IPS DF 6.9 (cell line): ENCODE measurements around the gene ANKS1B.

Experiments used
- DNase-seq: peaks from one replicate; pipeline ENCODE4 v3.0.0-alpha.2; 2013; ENCODE audit warnings: low read depth, low spot score
- H3K27ac ChIP-seq: one replicate; pipeline ENCODE4 v1.5.1; 2013; ENCODE audit warnings: low read length, control low read depth
- H3K27me3 ChIP-seq: 2 replicates; pipeline ENCODE4 v1.6.1; 2013; ENCODE audit warnings: mild to moderate bottlenecking, low read length; ENCODE audit not compliant: control insufficient read depth, insufficient read depth
- H3K36me3 ChIP-seq: 2 replicates; pipeline ENCODE4 v1.6.1; 2013; ENCODE audit warnings: low read length; ENCODE audit not compliant: control insufficient read depth, insufficient read depth
- H3K4me1 ChIP-seq: 2 replicates; pipeline ENCODE4 v1.6.1; 2013; ENCODE audit warnings: low read length; ENCODE audit not compliant: control insufficient read depth, insufficient read depth
- H3K4me3 ChIP-seq: 2 replicates; pipeline ENCODE4 v1.5.1; 2013; ENCODE audit warnings: mild to moderate bottlenecking, low read length
- H3K9me3 ChIP-seq: 2 replicates; pipeline ENCODE4 v1.6.1; 2013; ENCODE audit warnings: low read length, inconsistent platforms; ENCODE audit not compliant: control insufficient read depth, insufficient read depth
- WGBS: extraction: QIAGEN DNeasy Blood & Tissue Kit; methylation state at CpG from one replicate; pipeline ENCODE4 v1.1.7; 2013; ENCODE audit warnings: mixed read lengths, missing lambda C conversion rate; ENCODE audit not compliant: insufficient read length, insufficient coverage; 5-methylcytosine and 5-hydroxymethylcytosine counted together

Gene ANKS1B

GRCh38 chr12:98721204-98721702, 1263.5 kb downstream of the ANKS1B start:
- no peaks in the 10 kb centered on the region for H3K36me3 ChIP-seq
- H3K27ac ChIP-seq, result no peak overlapping the region
- no CpG with 5 or more reads among the region's 2 CpGs for WGBS
- no peaks in the 10 kb centered on the region for H3K4me1 ChIP-seq
- no peaks in the 10 kb centered on the region for H3K27me3 ChIP-seq
- H3K4me3 ChIP-seq, result no peak overlapping the region
- no peaks in the 10 kb centered on the region for H3K9me3 ChIP-seq
- DNase-seq, result no peak

GRCh38 chr12:98719515-98720504, 1264.9 kb downstream of the ANKS1B start:
- DNase-seq, result no peak
- WGBS, result 100% methylated on average over 2 of the region's 6 CpGs

DNA sequence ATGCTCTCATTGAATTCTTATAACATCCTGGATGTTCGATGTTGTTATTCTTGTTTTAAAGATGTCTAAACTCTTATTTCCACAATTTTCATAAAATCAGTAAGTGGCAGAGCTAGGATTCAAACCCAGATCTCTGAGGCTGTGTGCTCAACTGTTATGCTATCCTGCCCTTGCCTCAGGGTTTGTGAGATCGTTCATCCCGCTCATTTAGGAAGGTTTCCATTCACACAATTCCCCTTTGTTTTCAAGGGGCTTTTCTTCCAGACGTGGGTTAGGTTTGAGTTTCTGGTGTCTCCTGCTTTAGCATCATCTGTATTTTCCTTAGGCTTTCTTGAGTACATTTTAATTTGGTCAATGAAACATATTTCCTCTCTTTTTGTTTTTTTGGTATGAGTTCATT, 1270.3 kb downstream of the ANKS1B start:
- no CpG with 5 or more reads among the region's 4 CpGs for WGBS
- H3K27me3 ChIP-seq, result no peaks in the 10 kb centered on the region
- H3K4me1 ChIP-seq, result no peaks in the 10 kb centered on the region
- H3K36me3 ChIP-seq, result no peaks in the 10 kb centered on the region
- no peak for DNase-seq
- no peak overlapping the region for H3K4me3 ChIP-seq
- H3K27ac ChIP-seq, result no peak overlapping the region
- H3K9me3 ChIP-seq, result no peaks in the 10 kb centered on the region

More at GRCh38 chr12:98719515-98720504, 1264.9 kb downstream of the ANKS1B start:
- H3K9me3 ChIP-seq, result no peaks in the 10 kb centered on the region
- H3K27ac ChIP-seq, result no peak overlapping the region
- no peak overlapping the region for H3K4me3 ChIP-seq
- no peaks in the 10 kb centered on the region for H3K4me1 ChIP-seq
- H3K36me3 ChIP-seq, result no peaks in the 10 kb centered on the region
- no peaks in the 10 kb centered on the region for H3K27me3 ChIP-seq

DNA sequence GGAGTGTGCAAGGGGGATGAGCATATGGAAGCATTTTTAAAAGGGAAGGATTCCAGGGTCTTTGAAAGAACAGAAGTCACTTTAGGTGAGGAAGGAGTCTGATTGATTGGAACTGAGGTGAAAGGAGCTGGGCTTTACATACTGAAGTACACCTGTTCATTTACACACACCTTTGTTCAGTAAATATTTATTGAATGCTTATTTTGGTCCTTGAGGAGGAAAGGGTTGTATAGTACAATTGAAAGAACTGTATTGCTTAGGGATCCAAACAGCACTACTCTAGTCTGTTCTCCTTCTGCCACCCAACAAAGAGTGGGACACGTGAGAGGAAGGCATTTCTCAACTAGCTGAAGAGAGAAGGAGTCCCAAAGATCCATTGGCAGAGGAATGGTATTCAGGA, 1275.7 kb downstream of the ANKS1B start:
- no peaks in the 10 kb centered on the region for H3K9me3 ChIP-seq
- H3K4me3 ChIP-seq, result no peak overlapping the region
- WGBS, result no CpG with 5 or more reads among the region's 1 CpG
- H3K27ac ChIP-seq, result no peak overlapping the region
- no peaks in the 10 kb centered on the region for H3K27me3 ChIP-seq
- no peaks in the 10 kb centered on the region for H3K4me1 ChIP-seq
- DNase-seq, result no peak
- H3K36me3 ChIP-seq, result no peaks in the 10 kb centered on the region

DNA sequence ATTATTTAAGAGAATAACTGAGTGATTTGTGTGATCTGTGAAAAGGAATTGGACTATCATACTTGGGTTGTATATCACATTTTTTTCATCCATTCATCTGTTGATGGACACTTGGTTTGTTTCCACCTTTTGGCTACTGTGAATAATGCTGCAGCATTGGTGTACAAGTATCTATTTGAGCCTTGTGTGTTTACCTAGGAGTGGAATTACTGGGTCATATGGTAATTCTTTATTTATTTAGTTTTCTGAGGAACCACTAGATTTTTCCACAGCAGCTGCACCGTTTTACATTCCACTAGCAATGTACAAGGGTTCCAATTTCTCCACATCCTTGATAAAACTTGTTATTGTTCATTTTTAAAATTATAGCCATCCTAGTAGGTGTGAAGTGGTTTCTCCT, 1283.6 kb downstream of the ANKS1B start:
- H3K27me3 ChIP-seq, result no peaks in the 10 kb centered on the region
- no peak overlapping the region for H3K4me3 ChIP-seq
- WGBS, result no CpG with 5 or more reads among the region's 1 CpG
- no peaks in the 10 kb centered on the region for H3K36me3 ChIP-seq
- H3K9me3 ChIP-seq, result no peaks in the 10 kb centered on the region
- no peak for DNase-seq
- no peaks in the 10 kb centered on the region for H3K4me1 ChIP-seq
- no peak overlapping the region for H3K27ac ChIP-seq

DNA sequence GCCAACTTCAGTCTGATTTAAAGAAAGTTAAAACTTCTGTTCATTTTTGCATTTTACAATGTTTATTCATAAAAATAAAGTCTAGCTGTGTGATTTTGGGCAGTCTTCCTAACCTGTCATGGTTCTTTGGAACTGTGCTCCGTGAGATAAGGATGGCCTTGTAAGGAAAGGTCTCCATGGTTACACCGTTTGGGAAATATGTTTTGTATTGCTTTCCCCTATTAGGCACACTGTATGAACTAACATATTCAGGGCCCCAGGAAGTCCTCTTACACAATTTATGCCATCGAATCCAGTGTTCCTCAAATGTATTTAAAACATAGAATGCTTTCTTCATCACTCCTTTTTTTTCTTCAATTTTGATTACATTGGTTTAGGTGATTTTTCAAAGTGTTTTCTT, 1285.2 kb downstream of the ANKS1B start:
- no peaks in the 10 kb centered on the region for H3K36me3 ChIP-seq
- no CpG with 5 or more reads among the region's 3 CpGs for WGBS
- no peaks in the 10 kb centered on the region for H3K9me3 ChIP-seq
- no peak overlapping the region for H3K4me3 ChIP-seq
- no peaks in the 10 kb centered on the region for H3K4me1 ChIP-seq
- DNase-seq, result no peak
- H3K27ac ChIP-seq, result no peak overlapping the region
- H3K27me3 ChIP-seq, result no peaks in the 10 kb centered on the region

- H3K4me1 ChIP-seq, result no peaks in the 10 kb centered on the region
- no peaks in the 10 kb centered on the region for H3K9me3 ChIP-seq
- DNase-seq, result peak; percentile 50
- H3K4me3 ChIP-seq, result no peak overlapping the region
- no peak overlapping the region for H3K27ac ChIP-seq
- H3K27me3 ChIP-seq, result no peaks in the 10 kb centered on the region
- no CpG with 5 or more reads among the region's 6 CpGs for WGBS
- no peaks in the 10 kb centered on the region for H3K36me3 ChIP-seq
These were observed 1285.9 kb downstream of the ANKS1B start for GRCh38 chr12:98698603-98699463.

DNA sequence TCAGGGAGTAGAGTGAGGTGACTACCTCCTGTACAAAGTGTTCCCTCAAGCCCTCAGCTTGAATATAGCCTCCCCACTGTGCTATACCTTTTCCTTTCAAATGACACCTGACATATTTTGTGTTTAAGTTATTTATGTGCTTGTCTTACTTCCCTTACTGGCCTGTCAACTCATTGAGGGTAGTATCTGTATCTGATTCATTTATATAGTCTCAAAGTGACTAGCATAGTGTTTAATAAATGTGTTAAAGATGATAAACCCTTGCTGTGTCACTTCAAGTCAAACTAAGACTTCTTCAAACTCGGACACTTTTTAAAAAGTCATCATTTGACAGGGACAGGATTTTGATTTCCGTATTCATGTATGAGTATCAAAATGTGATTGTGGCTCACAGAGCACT, 1287.5 kb downstream of the ANKS1B start:
- Histone ChIP-seq H3K27ac (no peak overlapping the region), H3K27me3 (no peaks in the 10 kb centered on the region), H3K9me3 (no peaks in the 10 kb centered on the region), H3K36me3 (no peaks in the 10 kb centered on the region), H3K4me1 (no peaks in the 10 kb centered on the region), H3K4me3 (no peak overlapping the region)
- no peak for DNase-seq
- no CpG with 5 or more reads among the region's 2 CpGs for WGBS

GRCh38 chr12:98696036-98696646, 1288.6 kb downstream of the ANKS1B start:
- H3K4me3 ChIP-seq, result no peak overlapping the region

GRCh38 chr12:98691351-98691750, 1293.4 kb downstream of the ANKS1B start:
- Histone ChIP-seq H3K27ac (no peak overlapping the region), H3K36me3 (no peaks in the 10 kb centered on the region)

More at GRCh38 chr12:98696036-98696646, 1288.6 kb downstream of the ANKS1B start:
- WGBS, result no CpG with 5 or more reads among the region's 8 CpGs
- Histone ChIP-seq H3K4me1 (no peaks in the 10 kb centered on the region), H3K27ac (no peak overlapping the region), H3K9me3 (no peaks in the 10 kb centered on the region), H3K27me3 (no peaks in the 10 kb centered on the region), H3K36me3 (no peaks in the 10 kb centered on the region)
- peak; percentile 31 for DNase-seq

More at GRCh38 chr12:98691351-98691750, 1293.4 kb downstream of the ANKS1B start:
- Histone ChIP-seq H3K4me3 (no peak overlapping the region), H3K9me3 (no peaks in the 10 kb centered on the region), H3K4me1 (no peaks in the 10 kb centered on the region), H3K27me3 (no peaks in the 10 kb centered on the region)
- DNase-seq, result no peak
